ENCODE data around the gene PSMD12.

DNA sequence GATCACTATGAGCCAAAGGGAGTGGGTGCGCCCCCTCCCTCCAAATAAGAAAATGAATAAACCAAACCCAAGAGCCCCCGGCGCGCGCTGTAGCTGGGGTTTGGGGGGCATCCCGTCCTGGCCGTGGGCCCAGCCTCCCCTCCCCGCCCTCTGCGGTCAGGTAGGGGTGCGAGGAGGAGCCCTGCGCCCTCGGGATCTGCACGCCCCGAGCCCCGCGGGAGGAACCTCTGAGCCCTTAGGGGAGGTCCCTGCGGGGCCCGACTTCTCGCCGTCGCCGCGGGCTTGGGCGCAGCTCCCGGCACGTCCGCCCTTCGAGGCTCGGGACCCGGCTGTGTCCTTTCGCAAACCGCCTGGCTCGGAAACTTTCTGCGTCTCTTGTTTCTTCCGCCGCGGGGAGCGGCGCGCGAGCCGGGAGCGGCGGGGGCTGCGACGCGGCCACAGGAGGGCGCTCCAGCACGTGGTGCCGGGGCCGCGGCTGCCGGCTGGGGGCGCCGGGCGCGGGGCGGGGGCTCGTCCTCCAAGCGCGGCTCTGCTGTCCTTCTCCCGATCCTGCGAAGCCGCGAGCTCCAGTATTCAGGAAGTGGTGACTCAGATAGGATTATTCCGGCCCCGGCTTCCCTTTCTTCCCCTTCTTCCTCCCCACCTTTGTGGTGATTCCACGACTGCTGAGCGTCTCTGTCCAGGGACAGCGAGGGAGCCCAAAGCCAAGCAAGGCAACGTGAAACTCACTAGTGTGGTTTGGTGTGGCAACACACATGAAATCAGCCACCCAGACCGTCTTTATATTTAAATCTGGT lies 12.3 kb upstream of the PSMD12 start:
- TF ChIP-seq, protein P1, sequence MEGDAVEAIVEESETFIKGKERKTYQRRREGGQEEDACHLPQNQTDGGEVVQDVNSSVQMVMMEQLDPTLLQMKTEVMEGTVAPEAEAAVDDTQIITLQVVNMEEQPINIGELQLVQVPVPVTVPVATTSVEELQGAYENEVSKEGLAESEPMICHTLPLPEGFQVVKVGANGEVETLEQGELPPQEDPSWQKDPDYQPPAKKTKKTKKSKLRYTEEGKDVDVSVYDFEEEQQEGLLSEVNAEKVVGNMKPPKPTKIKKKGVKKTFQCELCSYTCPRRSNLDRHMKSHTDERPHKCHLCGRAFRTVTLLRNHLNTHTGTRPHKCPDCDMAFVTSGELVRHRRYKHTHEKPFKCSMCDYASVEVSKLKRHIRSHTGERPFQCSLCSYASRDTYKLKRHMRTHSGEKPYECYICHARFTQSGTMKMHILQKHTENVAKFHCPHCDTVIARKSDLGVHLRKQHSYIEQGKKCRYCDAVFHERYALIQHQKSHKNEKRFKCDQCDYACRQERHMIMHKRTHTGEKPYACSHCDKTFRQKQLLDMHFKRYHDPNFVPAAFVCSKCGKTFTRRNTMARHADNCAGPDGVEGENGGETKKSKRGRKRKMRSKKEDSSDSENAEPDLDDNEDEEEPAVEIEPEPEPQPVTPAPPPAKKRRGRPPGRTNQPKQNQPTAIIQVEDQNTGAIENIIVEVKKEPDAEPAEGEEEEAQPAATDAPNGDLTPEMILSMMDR (IDR thresholded peaks at IDR 0.05) = peak; percentile 79 to 96 (median 90)
- TF ChIP-seq POLR2A (IDR thresholded peaks at IDR 0.05) (peak; percentile 63), POLR2AphosphoS5 (IDR thresholded peaks at IDR 0.05) (peak; percentile 61)

Data from prostate gland (tissue), 2 donors.